AG10803 (cell line): ENCODE data around the gene TCOF1.

Source experiments
- DNase-seq: peaks from one replicate; pipeline ENCODE4 v3.0.0; 2010; ENCODE audit warnings: low read depth
- H3K4me3 ChIP-seq: 2 replicates; pipeline ENCODE4 v1.5.1; 2011; ENCODE audit warnings: mild to moderate bottlenecking, low read length, control low read depth
- CTCF ChIP-seq: conservative IDR thresholded peaks from 2 replicates; pipeline ENCODE4 v1.5.1; 2011; ENCODE audit warnings: mild to moderate bottlenecking, low read length, control low read depth, inconsistent platforms

The TCOF1 gene

GRCh38 chr5:150401376-150402228 is 44.1 kb downstream of the TCOF1 start:
- no peak for DNase-seq
- H3K4me3 ChIP-seq = no peak overlapping the region
- no peak for TF ChIP-seq CTCF

GRCh38 chr5:150402229-150402773 is 44.8 kb downstream of the TCOF1 start:
- no peak overlapping the region for H3K4me3 ChIP-seq
- TF ChIP-seq CTCF = no peak
- no peak for DNase-seq

GRCh38 chr5:150402901-150403342 is 45.4 kb downstream of the TCOF1 start:
- TF ChIP-seq CTCF = no peak
- DNase-seq = no peak

GRCh38 chr5:150404121-150404520 is 46.6 kb downstream of the TCOF1 start:
- TF ChIP-seq CTCF = no peak
- no peak overlapping the region for H3K4me3 ChIP-seq
- no peak for DNase-seq

More at GRCh38 chr5:150402901-150403342, 45.4 kb downstream of the TCOF1 start:
- H3K4me3 ChIP-seq = no peak overlapping the region

GRCh38 chr5:150404535-150404934 is 47.0 kb downstream of the TCOF1 start:
- no peak for DNase-seq
- no peak for TF ChIP-seq CTCF
- H3K4me3 ChIP-seq = no peak overlapping the region

GRCh38 chr5:150404941-150405816 is 47.7 kb downstream of the TCOF1 start:
- H3K4me3 ChIP-seq = no peak overlapping the region
- DNase-seq = no peak
- no peak for TF ChIP-seq CTCF
